Measurements from ENCODE around the gene SPOCK2.
"Not testable (repeated sequence)": the region's sequence is repeated elsewhere in the genome, so short reads cannot be mapped to it uniquely, and the experiment has no call there.

Gene SPOCK2

GRCh38 chr10:72087969-72088888 lies at the start of gene SPOCK2:
TSS of gene SPOCK2 (minus strand) at chr10:72088551. CDS start at chr10:72088328, 223 bp downstream.
- DNase-seq (peak; percentile 67), ATAC-seq (peak; percentile 63)

GRCh38 chr10:72137583-72137982 lies 49.2 kb upstream of the SPOCK2 start:
- no peak for DNase-seq
- no peak for ATAC-seq

GRCh38 chr10:72136225-72136624 lies 47.9 kb upstream of the SPOCK2 start:
- not testable (repeated sequence) for DNase-seq, ATAC-seq

- ATAC-seq (no peak), DNase-seq (no peak)
Measured at GRCh38 chr10:72134785-72135767, 46.7 kb upstream of the SPOCK2 start.

- ATAC-seq: peak; percentile 24
- no peak for DNase-seq
Measured at GRCh38 chr10:72133517-72133916, 45.2 kb upstream of the SPOCK2 start.

GRCh38 chr10:72132854-72133253 lies 44.5 kb upstream of the SPOCK2 start:
- DNase-seq (no peak), ATAC-seq (no peak)

- no peak for ATAC-seq
- no peak for DNase-seq
Measured at GRCh38 chr10:72127571-72127970, 39.2 kb upstream of the SPOCK2 start.

- DNase-seq (no peak), ATAC-seq (no peak)
Measured at GRCh38 chr10:72126872-72127232, 38.5 kb upstream of the SPOCK2 start.

- ATAC-seq (no peak), DNase-seq (no peak)
Measured at GRCh38 chr10:72126184-72126871, 38.0 kb upstream of the SPOCK2 start.

- no peak for DNase-seq
Measured at GRCh38 chr10:72124989-72125388, 36.6 kb upstream of the SPOCK2 start.

GRCh38 chr10:72124381-72124780 lies 36.0 kb upstream of the SPOCK2 start:
- ATAC-seq (no peak), DNase-seq (no peak)

More at GRCh38 chr10:72124989-72125388, 36.6 kb upstream of the SPOCK2 start:
- ATAC-seq: no peak

- DNase-seq: no peak
- ATAC-seq: no peak
Measured at GRCh38 chr10:72123616-72124015, 35.3 kb upstream of the SPOCK2 start.

- ATAC-seq (no peak), DNase-seq (no peak)
Measured at GRCh38 chr10:72122221-72122620, 33.9 kb upstream of the SPOCK2 start.

GRCh38 chr10:72121389-72121788 lies 33.0 kb upstream of the SPOCK2 start:
- DNase-seq: no peak
- ATAC-seq: no peak

GRCh38 chr10:72116372-72116771 lies 28.0 kb upstream of the SPOCK2 start:
- ATAC-seq (no peak), DNase-seq (no peak)

- DNase-seq: no peak
- no peak for ATAC-seq
Measured at GRCh38 chr10:72114706-72115450, 26.5 kb upstream of the SPOCK2 start.

GRCh38 chr10:72110673-72111401 lies 22.5 kb upstream of the SPOCK2 start:
- DNase-seq (no peak), ATAC-seq (no peak)

- DNase-seq: no peak
- no peak for ATAC-seq
Measured at GRCh38 chr10:72109636-72110157, 21.3 kb upstream of the SPOCK2 start.

GRCh38 chr10:72108830-72109635 lies 20.7 kb upstream of the SPOCK2 start:
- ATAC-seq (no peak), DNase-seq (no peak)

GRCh38 chr10:72108004-72108370 lies 19.6 kb upstream of the SPOCK2 start:
- not testable (repeated sequence) for ATAC-seq

More at GRCh38 chr10:72108004-72108370, 19.6 kb upstream of the SPOCK2 start:
- not testable (repeated sequence) for DNase-seq

Data from stimulated activated naive CD8-positive, alpha-beta T cell treated with anti-CD3 and anti-CD28 coated beads, Interleukin-15, Interleukin-2, amounts not matched to agents 100 U/mL and 50 U/mL, for 24 hours (primary cell).